ENCODE measurements around the gene KLHDC10.
"Not testable (repeated sequence)": the region's sequence is repeated elsewhere in the genome, so short reads cannot be mapped to it uniquely, and the experiment has no call there.

Gene KLHDC10

GRCh38 chr7:130083497-130083896, 13.2 kb downstream of the KLHDC10 start:
- DNase-seq, result not testable (repeated sequence)

GRCh38 chr7:130084037-130084875, 13.9 kb downstream of the KLHDC10 start:
- no peak for DNase-seq

GRCh38 chr7:130085235-130085634, 14.9 kb downstream of the KLHDC10 start:
- not testable (repeated sequence) for DNase-seq

GRCh38 chr7:130086938-130087337, 16.6 kb downstream of the KLHDC10 start:
- DNase-seq, result no peak

GRCh38 chr7:130087364-130087763, 17.0 kb downstream of the KLHDC10 start:
- DNase-seq, result no peak

GRCh38 chr7:130090745-130091532, 20.6 kb downstream of the KLHDC10 start:
- DNase-seq, result no peak

- DNase-seq, result no peak
These were observed 21.7 kb downstream of the KLHDC10 start for GRCh38 chr7:130091999-130092398.

- no peak for DNase-seq
These were observed 22.3 kb downstream of the KLHDC10 start for GRCh38 chr7:130092598-130092997.

GRCh38 chr7:130095812-130096211, 25.5 kb downstream of the KLHDC10 start:
- no peak for DNase-seq

GRCh38 chr7:130096243-130096827, 26.0 kb downstream of the KLHDC10 start:
- DNase-seq, result no peak

GRCh38 chr7:130099331-130099730, 29.0 kb downstream of the KLHDC10 start:
- no peak for DNase-seq

- no peak for DNase-seq
These were observed 32.3 kb downstream of the KLHDC10 start for GRCh38 chr7:130102588-130102987.

- no peak for DNase-seq
These were observed 37.8 kb downstream of the KLHDC10 start for GRCh38 chr7:130107949-130108674.

GRCh38 chr7:130108809-130109208, 38.5 kb downstream of the KLHDC10 start:
- no peak for DNase-seq

- DNase-seq, result no peak
These were observed 41.8 kb downstream of the KLHDC10 start for GRCh38 chr7:130112093-130112492.

GRCh38 chr7:130112662-130113425, 42.5 kb downstream of the KLHDC10 start:
- no peak for DNase-seq

- DNase-seq, result not testable (repeated sequence)
These were observed 43.1 kb downstream of the KLHDC10 start for GRCh38 chr7:130113426-130113805.

GRCh38 chr7:130113887-130114286, 43.6 kb downstream of the KLHDC10 start:
- DNase-seq, result no peak

- no peak for DNase-seq
These were observed 44.0 kb downstream of the KLHDC10 start for GRCh38 chr7:130114374-130114773.

GRCh38 chr7:130114776-130115175, 44.4 kb downstream of the KLHDC10 start:
- no peak for DNase-seq

GRCh38 chr7:130118294-130118693, 48.0 kb downstream of the KLHDC10 start:
- DNase-seq, result no peak

GRCh38 chr7:130118801-130119200, 48.5 kb downstream of the KLHDC10 start:
- no peak for DNase-seq
